Activated CD4-positive, CD25-positive, alpha-beta regulatory T cell treated with anti-CD3 and anti-CD28 coated beads, Interleukin-2, amount 50 U/mL, for 72 hours (primary cell): ENCODE results near the gene ENOPH1.
"Not testable (repeated sequence)": the region's sequence is repeated elsewhere in the genome, so short reads cannot be mapped to it uniquely, and the experiment has no call there.

Experiments used
- DNase-seq: peaks from one replicate; pipeline ENCODE4 v3.0.0; 2021

Gene ENOPH1

DNA sequence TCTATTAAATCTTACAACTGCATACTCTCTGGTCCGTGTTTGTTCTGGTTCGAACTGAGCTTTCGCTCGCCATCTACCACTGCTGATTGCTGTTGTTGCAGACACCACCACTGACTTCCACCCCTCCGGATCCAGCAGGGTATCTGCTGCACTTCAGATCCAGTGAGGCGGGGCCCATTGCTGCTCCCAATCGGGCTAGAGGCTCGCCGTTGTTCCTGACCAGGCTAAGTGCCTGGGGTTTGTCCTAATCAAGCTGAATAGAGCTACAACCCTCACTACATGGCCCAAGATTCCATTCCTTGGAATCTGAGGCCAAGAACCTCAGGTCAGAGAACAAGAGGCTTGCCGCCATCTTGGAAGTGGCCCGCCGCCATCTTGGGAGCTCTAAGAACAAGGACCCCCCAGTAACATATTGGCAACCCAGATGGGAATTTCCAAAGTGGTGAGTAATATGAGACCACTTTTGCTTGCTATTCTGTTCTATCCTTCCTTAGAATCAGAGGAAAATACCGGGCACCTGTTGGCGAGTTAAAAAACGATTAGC, 43.3 kb downstream of the ENOPH1 start:
- no peak for DNase-seq

DNA sequence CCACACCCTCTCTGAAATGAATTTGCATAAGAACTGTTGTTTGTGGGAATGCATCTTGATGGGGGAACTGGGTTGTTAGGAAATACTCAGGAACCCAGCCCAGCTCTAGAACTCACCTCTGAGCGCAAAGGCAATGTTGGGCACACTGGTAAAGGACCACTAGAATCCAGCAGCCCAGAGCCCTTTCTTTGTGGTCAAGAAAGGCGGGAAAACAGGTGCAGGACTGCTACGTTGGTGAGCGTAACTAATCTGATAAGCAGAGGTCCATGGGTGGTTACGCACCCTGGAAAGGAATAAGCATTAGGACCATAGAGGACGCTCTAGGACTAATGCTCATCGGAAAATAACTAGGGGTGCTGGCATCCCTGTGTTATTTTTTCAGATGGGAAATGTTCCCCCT, 45.5 kb downstream of the ENOPH1 start:
- not testable (repeated sequence) for DNase-seq

DNA sequence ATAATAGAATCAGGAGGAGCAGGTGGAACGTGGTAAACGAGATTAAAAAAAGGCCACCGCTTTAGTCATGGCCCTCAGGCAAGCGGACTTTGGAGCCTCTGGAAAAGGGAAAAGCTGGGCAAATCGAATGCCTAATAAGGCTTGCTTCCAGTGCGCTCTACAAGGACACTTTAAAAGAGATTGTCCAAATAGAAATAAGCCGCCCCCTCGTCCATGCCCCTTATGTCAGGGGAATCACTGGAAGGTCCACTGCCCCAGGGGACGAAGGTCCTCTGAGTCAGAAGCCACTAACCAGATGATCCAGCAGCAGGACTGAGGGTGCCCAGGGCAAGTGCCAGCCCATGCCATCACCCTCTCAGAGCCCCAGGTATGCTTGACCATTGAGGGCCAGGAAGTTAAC, 47.1 kb downstream of the ENOPH1 start:
- DNase-seq = not testable (repeated sequence)

DNA sequence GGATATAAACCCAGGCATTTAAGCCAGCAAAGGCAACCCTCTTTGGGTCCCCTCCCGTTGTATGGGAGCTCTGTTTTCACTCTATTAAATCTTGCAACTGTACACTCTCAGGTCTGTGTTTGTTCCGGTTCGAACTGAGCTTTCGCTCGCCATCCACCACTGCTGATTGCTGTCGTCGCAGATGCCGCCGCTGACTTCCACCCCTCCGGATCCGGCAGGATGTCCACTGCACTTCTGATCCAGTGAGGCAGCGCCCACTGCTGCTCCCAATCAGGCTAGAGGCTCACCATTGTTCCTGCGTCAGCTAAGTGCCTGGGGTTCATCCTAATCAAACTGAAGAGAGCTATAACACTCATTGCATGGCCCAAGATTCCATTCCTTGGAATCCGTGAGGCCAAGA, 49.2 kb downstream of the ENOPH1 start:
- no peak for DNase-seq

DNA sequence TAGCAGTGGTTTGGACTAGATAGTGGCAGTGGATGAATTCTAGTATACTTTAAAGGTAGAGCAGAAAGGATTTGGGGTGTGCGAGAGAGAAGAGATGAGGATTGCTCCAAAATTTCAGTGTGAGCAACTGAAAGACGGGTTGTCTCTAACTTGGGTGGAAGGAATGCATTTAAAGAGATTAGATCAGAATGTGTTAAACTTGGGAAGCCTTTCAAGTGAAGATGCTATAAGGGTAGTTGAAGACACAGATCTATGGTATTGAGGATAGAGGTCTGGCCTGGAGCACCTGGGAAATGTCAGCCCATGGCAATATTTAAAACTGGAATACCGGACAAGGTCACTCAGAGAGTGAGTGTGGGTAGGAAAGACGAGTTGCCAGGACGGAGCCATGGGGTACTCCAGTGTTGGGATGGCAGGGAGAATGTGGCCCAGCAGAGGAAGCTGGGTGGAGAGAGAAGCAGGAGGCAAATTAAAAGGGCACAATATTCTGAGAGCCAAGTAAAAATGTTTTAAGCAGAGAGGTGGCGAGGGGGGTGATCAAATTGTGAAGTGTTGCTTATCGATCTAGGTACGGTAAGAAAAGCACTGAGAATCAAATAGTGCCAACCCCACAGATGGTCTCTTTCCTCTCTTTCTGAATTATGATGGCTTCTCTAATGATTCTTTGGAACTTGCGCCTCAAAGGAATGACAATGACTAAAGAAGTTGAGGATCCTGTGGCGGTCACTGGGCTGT, 50.5 kb downstream of the ENOPH1 start:
- DNase-seq = no peak

DNA sequence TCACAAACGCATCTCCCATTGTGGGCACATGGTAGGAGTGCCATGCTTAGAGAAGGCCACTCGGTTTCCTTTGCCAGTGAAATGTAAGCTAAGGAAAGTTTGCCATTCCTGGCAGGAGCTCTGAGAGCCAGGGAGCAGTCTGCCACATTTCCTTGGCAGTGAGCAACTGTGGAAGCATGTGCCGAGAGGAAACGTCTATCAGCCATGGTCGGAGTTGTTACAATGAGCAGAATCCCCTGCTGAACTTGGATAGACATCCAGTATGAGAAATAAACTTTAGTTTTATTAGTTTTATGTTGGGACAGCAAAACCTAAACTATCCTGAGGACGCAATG, 51.1 kb downstream of the ENOPH1 start:
- DNase-seq = no peak

DNA sequence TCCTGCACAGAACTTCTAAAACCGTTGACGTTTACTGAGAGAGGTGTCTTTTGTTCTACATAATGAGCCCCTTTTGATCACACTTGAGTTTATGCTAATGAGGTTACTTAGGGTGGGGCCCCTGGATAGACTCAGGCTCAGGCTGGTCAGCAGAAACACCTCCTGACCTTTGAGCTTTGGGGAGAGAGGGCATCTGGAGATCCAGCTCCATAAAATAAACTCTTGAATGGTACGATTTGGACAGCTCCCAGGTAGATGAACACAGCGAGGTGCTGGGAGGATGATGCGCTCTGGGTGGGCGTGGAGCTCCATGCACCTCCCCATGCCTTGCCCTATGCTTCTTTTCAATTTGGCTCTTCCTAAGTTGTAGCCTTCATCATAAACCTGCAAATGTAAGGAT, 52.0 kb downstream of the ENOPH1 start:
- no peak for DNase-seq

DNA sequence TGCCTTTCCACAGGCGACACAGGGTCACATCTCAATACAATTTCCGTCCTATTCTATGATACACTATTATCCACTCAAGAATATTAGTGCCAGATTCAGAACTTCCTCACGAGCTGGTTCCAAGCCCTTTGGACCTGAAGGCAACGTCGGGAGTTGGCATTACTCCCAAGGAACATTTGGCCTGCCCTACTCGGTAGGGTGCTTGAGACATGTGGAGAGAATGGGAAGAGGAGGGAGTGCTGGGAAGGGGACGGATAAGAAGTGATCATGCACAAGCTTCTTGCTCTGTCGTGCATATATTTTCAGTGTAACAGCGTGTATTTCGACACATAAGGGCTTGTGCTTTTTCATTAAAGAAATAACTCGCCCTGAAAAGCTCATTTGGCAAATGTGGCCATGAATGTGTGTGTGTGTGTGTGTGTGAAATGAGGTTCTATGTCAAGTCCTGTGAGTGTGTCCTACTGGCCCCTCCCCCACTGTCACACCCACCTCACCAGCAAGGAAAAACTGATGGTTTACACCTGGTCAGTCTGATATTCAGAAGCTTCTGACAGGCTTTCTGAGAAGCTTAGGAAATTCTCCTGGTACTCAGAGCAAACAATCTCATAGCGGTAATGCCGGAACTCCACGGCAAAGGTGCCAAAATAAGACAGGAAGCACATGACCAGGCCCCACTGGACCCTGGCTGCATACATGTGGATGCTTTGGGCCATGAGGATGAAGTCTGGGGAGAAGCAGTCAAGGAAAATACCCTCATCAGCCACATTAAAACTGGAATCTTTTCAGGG, 54.8 kb downstream of the ENOPH1 start:
- no peak for DNase-seq

DNA sequence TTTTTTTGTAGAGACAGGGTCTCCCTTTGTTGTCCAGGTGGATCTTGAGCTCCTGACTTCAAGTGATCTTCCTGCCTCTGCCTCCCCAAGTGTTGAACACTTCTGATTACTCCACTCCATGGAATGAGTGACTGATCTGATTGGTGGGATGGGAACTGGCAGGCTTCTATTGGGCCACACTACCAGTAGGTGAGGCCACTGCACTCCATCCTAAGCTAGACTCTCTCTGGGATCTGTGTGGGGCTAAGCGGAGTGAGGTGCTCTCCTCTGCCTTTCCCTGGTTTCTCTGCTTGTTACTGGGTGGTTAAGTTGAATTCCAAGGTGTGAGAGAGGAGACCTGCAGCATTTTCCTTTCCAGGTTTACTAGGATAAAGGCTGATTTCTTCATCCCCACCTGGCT, 58.7 kb downstream of the ENOPH1 start:
- no peak for DNase-seq

DNA sequence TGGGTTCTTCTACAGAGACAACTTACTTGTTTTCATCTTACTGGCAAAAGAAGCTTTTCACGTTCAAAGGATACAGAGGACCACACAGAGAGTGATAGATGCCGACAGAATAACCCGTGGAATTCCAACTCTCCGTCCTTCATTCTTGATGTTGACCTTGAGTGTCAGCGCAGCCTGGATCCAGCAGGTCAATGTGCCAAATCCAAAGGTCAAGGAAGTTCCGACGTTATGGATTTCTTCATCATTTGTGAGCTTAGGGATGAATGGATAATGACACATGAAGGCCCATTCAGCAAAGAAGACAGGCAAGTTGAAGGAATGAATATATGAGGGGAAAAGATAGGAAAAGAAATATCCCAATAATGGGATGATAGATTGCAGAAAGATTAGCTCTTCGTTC, 59.6 kb downstream of the ENOPH1 start:
- no peak for DNase-seq

DNA sequence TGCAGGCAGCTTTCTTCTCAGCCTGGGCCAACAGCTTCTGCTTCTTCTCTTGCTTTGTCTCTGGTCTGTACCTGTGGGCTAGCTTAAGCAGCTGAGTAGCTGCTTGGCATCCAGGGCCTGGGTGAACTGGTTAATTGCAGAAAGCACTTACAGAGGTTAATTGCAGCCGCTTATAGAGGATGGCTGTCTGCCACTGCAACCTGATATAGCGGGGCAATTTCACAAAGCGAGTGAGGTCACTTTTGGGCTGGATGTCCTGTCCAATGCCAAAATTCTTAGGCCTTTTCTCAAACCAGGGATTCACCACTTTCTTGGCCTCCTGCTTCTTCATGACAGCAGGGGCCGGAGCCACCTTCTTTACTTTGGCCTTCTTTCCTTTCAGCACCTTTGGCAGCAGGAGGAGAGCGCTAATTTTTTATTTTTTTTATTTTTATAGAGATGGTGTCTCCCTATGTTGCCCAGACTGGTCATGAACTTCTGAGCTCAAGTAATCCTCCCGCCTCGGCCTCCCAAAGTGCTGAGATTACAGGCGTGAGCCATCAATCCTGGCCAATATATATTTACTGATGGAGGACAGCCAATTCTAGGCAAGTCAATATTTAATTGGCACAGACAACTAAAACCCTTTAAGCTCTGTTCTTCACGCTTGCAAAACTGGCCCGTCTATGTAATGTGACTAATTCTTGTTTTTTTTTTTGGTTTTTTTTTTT, 61.0 kb downstream of the ENOPH1 start:
- no peak for DNase-seq

DNA sequence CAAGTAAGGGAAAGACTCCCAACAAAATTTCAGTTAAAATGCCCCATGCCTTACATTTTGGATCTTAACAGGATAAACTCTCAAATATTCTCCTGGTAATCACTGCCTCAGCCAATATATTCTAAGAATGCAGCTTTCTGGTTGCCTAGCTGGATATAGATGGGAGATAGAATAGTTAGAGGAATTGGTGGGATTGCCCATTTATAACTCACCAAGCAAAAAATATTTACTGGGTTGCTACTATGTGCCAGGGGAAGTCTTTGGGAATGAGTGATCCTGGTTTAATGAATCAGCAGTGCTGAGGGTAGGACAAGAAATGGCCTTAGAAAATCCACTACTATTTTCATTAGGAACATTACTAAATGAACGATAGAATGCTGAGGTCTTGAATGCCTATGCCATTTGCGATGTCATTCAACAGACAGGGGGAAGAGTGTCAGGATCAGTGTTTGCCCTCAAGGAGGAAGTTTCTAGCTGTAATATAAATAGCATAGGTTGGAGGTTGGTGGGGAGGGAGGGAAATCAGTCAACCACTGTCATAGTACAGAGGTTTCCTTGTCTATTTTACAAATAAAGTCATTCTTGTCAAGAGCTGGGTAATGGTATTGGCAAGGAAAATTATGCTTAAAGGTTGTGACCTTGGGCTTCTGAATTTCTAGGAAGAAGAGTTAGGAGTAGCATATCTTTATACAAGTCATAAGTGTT, 63.5 kb downstream of the ENOPH1 start:
- no peak for DNase-seq

DNA sequence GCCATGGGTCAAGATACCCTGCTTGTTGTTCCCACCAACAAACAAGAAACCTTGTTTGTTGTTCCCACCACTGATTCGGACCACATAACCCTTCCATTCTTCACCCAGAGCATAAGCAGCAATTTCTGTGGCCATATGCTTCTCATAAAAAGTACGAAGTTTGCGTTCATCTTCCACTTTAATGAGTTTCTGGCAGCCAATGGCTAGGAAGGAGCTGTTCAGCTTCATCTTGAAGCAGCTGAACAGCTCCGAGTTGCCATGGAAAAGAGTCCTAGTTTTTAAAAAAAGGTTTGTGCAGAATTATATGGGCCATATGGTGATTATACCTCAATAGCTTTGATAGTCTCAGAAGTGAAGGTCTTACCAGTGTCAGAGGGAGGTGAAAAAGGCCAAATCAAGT, 65.3 kb downstream of the ENOPH1 start:
- DNase-seq = no peak

DNA sequence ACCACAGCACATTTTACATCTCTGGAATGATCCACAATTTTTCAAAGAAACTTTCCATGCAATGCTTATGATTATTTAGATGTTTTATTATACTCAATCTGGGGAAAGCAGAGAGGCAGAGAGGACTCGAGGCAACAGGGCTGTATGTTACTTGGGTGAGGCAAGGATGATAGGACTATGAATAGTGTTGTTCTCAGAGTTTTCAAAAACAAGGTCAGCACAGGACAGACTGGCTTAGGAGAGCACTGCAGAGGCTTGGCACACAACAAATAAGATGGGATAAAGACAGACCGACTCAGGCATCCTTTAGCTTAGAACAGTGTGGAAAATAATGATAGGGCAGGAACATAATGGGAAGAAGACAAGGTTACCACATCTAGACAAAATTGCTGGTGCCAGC, 66.0 kb downstream of the ENOPH1 start:
- no peak for DNase-seq

DNA sequence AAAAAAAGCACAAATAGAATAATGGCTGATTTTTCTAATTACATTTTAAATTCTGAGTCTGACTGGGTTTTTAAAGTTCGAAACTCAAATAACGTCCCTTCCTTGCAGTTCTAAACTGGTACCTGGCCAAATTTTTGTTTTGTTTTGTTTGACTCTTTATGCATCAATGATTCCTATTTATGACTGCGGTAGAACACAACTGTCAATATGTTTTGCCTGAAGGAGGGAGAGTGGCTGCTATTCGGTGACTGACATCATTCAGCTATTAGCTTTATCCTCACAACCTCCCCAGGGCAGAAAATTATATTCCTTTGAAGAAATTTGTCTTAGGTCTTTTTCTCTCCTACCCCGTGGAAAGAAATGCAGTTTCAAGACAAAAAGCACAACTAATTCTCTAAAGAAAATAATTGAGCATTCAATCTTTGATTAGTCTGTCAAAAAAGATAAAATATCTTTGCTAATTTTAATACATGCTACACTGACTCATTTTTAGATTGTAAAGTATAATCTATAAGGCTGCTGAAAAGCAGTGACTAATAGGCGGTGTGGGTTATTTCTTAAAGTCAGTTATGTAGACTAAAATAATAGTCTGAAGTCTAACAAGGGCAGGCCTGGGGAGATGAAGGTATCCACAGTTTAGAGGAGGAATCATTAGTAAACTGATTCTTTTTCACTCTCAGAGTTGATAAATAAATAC, 69.5 kb downstream of the ENOPH1 start:
- no peak for DNase-seq

DNA sequence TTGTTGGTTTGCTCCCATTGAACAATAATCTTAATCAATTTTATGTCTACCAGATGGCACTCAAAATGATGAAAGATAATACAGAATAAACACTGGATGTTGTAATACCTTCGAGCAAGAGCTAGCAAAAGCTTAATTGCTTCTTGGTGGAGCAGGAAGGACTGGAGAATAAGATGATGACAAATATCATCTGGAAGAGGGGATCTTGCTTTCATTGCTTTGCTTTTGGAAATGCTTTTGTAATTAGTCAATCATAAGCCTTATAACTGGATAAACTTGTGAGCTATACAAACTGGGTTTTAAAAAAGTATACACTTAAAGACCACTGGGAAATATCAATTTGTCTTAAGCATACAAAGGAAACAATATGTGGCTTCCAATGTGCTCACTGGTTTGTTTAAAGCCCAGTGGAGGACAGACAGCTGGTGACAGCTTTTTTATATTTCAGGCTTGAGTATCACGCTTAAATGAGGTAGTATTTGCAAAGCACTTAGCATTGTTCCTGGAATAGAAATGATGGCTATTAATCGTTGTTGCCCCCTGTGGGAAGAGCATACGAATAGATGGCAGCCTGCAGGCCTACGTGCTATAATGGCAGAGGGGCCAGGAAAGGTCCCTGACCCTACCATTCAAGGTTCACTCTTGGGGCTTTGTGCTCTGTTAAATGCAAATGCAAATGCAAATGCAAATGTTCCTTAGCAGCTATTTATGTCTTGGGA, 70.2 kb downstream of the ENOPH1 start:
- DNase-seq = no peak

DNA sequence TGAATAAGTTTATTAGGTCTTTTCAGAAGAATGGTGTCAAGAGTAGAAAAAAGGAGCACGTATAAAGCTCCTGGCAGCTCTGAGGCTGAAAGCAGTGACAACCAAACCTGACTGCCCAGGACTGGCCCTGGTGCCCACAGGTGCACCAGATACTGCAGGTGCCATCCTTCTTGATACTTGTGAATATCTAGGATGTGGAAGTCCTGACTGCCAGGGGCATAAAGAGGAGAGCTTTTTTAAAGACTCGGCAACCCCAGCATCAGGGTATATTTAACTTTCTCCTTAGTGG, 70.7 kb downstream of the ENOPH1 start:
- DNase-seq = no peak

DNA sequence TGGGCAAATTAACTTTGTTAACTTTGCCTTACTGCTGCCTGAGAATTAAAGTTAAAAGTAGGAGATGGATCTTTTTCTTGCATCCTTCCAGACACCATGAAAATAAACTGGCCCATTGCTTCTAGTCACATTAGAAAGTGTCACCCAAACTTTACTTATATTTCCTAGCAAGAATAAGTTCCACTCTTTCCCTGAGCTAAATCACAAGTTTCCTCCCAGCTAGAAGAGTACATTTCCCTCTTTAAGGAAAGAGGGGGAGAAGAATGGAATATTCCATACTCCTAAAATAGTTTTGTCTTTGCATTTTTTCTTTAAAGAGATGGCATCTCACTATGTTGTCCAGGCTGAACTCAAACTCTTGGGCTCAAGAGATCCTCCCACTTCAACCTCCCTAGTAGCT, 77.6 kb downstream of the ENOPH1 start:
- no peak for DNase-seq

DNA sequence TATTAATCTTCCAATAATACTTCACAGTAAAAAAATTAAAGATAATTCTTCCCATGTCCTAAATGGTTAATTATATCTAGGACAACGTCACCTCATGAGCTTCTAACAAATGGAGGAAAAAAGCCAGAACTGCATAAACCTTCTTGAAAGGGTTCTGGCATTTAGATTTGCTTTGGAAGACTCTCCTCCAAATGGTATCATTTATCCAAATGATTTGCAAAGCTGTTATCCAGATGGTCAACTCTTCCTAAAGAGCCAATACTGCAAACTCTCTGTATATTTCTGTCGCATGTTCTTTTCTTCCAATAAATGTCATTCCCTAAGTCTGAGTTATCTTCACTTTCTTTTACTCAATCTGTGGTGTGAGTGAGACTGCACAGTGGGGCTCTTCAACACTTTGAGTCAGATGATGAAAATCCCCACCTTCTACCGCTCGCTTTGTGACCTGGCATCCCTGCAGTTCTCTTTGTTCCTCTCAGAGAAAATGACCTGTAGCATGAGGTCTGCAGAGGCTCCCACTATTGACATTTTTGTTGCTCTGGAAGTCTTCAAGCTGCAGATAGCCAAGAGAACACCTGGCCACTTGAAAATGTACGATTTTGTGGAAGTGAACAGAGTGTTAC, 78.5 kb downstream of the ENOPH1 start:
- DNase-seq = no peak

DNA sequence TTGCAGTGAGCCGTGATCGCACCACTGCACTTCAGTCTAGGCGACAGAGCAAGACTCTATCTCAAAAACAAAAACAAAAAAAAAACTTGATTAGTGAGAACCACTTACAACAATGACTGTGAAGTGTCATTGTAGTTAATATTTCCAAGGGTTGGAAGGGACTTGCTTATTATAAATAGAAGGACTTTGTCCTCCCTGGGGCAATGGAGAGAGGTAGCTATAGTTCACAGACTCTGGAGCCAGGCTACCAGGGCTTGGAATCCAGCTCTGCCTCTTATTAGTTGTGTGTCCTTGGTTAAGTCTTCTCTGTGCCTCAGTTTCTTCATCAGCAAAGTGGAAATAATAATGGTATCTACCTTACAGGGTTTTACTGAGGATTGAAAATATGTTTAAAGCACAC, 79.8 kb downstream of the ENOPH1 start:
- DNase-seq = no peak
